Transverse colon (tissue), 4 donors: ENCODE data around the gene MKI67. TPM values are rescaled to one million over a fixed set of nuclear protein-coding genes. Genes with fewer than 3 reads are reported as not detected.

Source experiments
- DNase-seq: peaks from one replicate; pipeline ENCODE4 v3.0.0-alpha.2; 2019
- H3K27ac ChIP-seq, 4 donors: fragments of 200-600 bp; sonication (generic); 2 replicates each; pipeline ENCODE4 v1.5.1; 2016 to 2018; ENCODE audit warnings: inconsistent platforms in 4 of 4
- H3K27me3 ChIP-seq: fragments of 200-600 bp; sonication (generic); 2 replicates; pipeline ENCODE4 v1.5.1; 2017; ENCODE audit warnings: inconsistent platforms
- H3K36me3 ChIP-seq, 4 donors: fragments of 200-600 bp; sonication (generic); 2 replicates each; pipeline ENCODE4 v1.5.1; 2017 to 2019; ENCODE audit warnings: inconsistent platforms in 4 of 4
- H3K4me1 ChIP-seq, 4 donors: fragments of 200-600 bp; sonication (generic); 2 replicates each; pipeline ENCODE4 v1.5.1; 2017 to 2020; ENCODE audit warnings: inconsistent platforms in 4 of 4
- H3K4me3 ChIP-seq, 4 donors: fragments of 200-600 bp; sonication (generic); 1 replicate in 1 of 4; 2 replicates in 3 of 4; pipeline versions ENCODE4 v1.5.1 to v1.6.1; 2017 to 2019; ENCODE audit warnings: inconsistent platforms in 4 of 4
- H3K9me3 ChIP-seq, 2 donors: fragments of 200-600 bp; sonication (generic); 2 replicates each; pipeline ENCODE4 v1.5.1; 2017 to 2019; ENCODE audit warnings: inconsistent platforms in 2 of 2
- EP300 ChIP-seq: sonication (generic); formaldehyde crosslinking; IDR thresholded peaks from one replicate; pipeline ENCODE4 v1.6.1; 2017; ENCODE audit warnings: antibody characterized with exemption, low read depth
- POLR2A ChIP-seq: fragments of 450-650 bp; IDR thresholded peaks from one replicate; pipeline ENCODE4 v1.6.1; 2016; ENCODE audit warnings: antibody characterized with exemption, mild to moderate bottlenecking, moderate library complexity
- POLR2AphosphoS5 ChIP-seq, 3 donors: sonication (generic); formaldehyde crosslinking; IDR thresholded peaks; one replicate each; pipeline ENCODE4 v1.6.1; 2016; ENCODE audit warnings: antibody characterized with exemption in 3 of 3
- WGBS, 2 donors: methylation state at CpG; one replicate each; pipeline ENCODE4 v1.1.5; 2018; ENCODE audit warnings: low coverage in 1 of 2; 5-methylcytosine and 5-hydroxymethylcytosine counted together
- in situ Hi-C, 4 donors: fragments of 200-750 bp; cut with MboI; loops; one replicate each; pipeline versions ENCODE4 v1.15.0 to v1.15.1; 2017; ENCODE audit warnings: low sequenced_read_pairs in 3 of 4, low pct_ligation_motif_present in 1 of 4, low pct_unique_long_range_greater_than_20kb in 1 of 4
- intact Hi-C: fragments of 100-400 bp; cut with DNase I; formaldehyde crosslinking; loops from one replicate; pipeline ENCODE4 v1.15.1; 2023; ENCODE audit warnings: low total_unique reads
- total RNA-seq, 4 donors: library from RNA; depleted of rRNA; stranded (reverse); fragments of >200 nt; gene quantifications; one replicate each; pipeline ENCODE4 v1.1.0, GENCODE V29; 2016
- TF ChIP-seq, protein P1 (sequence below), 5 experiments: fragments of 200-600 bp in 3 of 5; fragments of 450-650 bp in 2 of 5; sonication (generic) in 3 of 5; IDR thresholded peaks; 1 replicate in 2 of 5; 2 replicates in 3 of 5; pipeline ENCODE4 v1.5.1; 2016 to 2017; ENCODE audit warnings: antibody characterized with exemption in 5 of 5, inconsistent platforms in 3 of 5, mild to moderate bottlenecking in 2 of 5, moderate library complexity in 1 of 5

The MKI67 gene
- total RNA-seq, 4 donors from 2014 or later, result 4.5 to 40.8 (median 8.4) TPM

DNA sequence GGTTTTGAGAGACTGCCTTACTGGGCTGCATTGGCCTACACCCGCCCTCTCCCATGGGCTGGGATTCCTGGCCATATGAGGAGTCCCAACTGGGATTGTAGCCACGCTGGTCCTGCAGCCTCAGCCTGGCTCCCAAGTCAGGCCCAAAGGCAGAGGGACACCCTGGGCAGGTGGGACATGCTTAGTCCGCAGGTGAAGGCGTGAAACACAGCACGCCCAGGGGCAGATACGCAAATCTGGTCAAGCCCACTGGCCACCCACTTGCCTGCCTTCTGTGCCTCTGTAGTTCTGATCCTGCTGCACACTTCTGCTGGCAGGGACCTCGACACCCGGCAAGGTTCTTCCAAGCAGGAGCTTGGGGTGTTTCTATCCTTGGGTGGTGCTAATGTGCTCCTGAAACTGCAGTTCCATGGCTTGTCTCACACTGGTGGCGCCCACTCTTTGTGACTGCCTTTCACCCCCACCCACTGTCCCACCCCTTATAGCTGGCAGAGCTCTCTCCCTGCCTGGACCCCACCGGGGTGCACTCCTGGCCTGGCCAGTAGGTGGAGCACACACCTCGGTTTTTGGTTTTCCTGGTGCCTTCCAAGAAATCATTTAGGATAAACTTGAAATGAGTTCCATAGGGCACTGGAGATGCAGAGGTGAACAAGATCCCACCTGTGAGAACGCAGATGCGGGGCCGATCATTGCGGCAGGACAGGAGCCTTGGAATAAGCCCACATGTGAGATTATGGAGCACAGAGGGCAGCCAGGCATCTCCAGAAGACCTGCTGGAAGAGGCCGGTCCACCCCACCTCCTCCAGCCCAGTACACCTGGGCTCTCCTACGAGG is 47.9 kb downstream of the MKI67 start:
- Histone ChIP-seq H3K9me3 (no peaks in the 10 kb centered on the region), H3K4me3 (no peak overlapping the region), H3K27me3 (no peaks in the 10 kb centered on the region), H3K27ac (no peak overlapping the region), H3K4me1 (no peaks in the 10 kb centered on the region), H3K36me3 (peaks cover 0 to 40% (median 3%) of the 10 kb centered on the region in 4 donors)
- intact Hi-C loops, result no loop called here
- DNase-seq, result peak; percentile 41
- 20 to 72% methylated on average over 3 to 13 of the region's 17 CpGs for WGBS, 2 donors
- TF ChIP-seq POLR2A (no peak), POLR2AphosphoS5 (IDR thresholded peaks at IDR 0.05) (no peak), EP300 (no peak)
- TF ChIP-seq, protein P1, sequence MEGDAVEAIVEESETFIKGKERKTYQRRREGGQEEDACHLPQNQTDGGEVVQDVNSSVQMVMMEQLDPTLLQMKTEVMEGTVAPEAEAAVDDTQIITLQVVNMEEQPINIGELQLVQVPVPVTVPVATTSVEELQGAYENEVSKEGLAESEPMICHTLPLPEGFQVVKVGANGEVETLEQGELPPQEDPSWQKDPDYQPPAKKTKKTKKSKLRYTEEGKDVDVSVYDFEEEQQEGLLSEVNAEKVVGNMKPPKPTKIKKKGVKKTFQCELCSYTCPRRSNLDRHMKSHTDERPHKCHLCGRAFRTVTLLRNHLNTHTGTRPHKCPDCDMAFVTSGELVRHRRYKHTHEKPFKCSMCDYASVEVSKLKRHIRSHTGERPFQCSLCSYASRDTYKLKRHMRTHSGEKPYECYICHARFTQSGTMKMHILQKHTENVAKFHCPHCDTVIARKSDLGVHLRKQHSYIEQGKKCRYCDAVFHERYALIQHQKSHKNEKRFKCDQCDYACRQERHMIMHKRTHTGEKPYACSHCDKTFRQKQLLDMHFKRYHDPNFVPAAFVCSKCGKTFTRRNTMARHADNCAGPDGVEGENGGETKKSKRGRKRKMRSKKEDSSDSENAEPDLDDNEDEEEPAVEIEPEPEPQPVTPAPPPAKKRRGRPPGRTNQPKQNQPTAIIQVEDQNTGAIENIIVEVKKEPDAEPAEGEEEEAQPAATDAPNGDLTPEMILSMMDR (IDR thresholded peaks at IDR 0.05), result peak; percentile 59 to 72 (median 69)
- in situ Hi-C loops, result loop anchor here in 1 of 4 donors (10.0 kb wide), 2 partner anchors 66 to 174 kb away; partner anchors contain the start of gene PTPRE

DNA sequence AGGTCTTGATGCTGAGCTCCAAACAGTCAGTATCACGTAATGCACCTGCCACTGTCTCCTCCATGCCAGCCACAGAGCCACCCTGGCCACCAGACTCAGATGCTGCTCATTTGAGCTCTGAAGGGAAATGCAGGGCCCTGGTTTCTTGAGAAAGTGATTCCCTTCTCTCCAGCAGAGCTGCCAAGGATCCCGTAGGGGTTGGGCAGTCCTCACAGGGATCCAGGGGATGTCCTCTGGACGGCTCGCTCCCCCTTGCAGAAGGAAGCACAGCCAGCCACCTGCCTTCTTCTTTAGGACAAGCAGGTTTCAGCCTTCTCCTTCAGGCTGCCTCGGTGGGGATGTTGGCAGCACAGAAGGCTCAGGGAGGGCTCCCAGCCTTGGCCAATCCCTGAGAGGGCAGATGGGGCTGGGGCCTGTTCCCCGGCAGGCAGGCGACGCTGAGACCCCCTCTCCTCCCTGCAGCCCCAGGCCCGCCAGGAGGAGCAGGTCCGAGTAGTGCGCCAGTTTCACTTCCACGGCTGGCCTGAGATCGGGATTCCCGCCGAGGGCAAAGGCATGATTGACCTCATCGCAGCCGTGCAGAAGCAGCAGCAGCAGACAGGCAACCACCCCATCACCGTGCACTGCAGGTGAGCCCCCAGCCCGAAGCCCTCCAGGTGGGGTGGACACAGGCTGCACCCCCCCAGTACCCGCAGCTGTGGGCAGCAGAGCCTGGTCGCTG is 48.9 kb downstream of the MKI67 start:
- no peak for DNase-seq
- peaks cover 0 to 40% (median 3%) of the 10 kb centered on the region in 4 donors for H3K36me3 ChIP-seq
- in situ Hi-C loops (loop anchor here in 1 of 4 donors (10.0 kb wide), 2 partner anchors 67 to 173 kb away; partner anchors contain the start of gene PTPRE), intact Hi-C loops (no loop called here)
- 92% methylated on average over 14 of the region's 21 CpGs; no CpG with 5 or more reads in 1 of the 2 donors for WGBS, 2 donors
- no peak overlapping the region for H3K4me3 ChIP-seq
- H3K27me3 ChIP-seq, result no peaks in the 10 kb centered on the region
- no peaks in the 10 kb centered on the region for H3K4me1 ChIP-seq
- H3K27ac ChIP-seq, result no peak overlapping the region
- no peaks in the 10 kb centered on the region for H3K9me3 ChIP-seq
- no peak for TF ChIP-seq POLR2A
- TF ChIP-seq, protein P1 (IDR thresholded peaks at IDR 0.05), result no peak

DNA sequence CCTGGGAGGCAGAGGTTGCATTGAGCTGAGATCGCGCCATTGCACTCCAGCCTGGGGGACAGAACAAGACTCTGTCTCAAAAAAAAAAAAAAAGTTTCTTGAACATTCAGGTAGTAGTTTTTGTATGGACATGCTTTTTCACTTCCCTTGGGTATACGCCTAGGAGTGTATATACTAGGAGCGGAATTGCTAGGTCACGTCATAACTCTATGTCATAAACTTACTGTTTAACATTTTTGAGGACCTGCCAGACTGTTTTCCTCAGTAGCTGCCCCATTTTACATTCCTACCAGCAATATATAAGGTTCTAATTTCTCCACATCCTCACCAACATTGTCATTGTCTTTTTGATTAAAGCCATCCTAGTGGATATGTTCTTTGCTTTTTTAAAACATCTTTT is 51.6 kb downstream of the MKI67 start:
- Histone ChIP-seq H3K27ac (no peak overlapping the region), H3K4me1 (no peaks in the 10 kb centered on the region), H3K4me3 (no peak overlapping the region), H3K27me3 (no peaks in the 10 kb centered on the region), H3K9me3 (no peaks in the 10 kb centered on the region), H3K36me3 (peaks cover 0 to 46% (median 3%) of the 10 kb centered on the region in 4 donors)
- intact Hi-C loops, result no loop called here
- in situ Hi-C loops, result loop anchor here in 1 of 4 donors (10.0 kb wide), 2 partner anchors 70 to 170 kb away; partner anchors contain the start of gene PTPRE
- WGBS, 2 donors, result 73 to 94% methylated on average over 3 to 5 of the region's 5 CpGs
- DNase-seq, result no peak
- TF ChIP-seq EP300 (no peak), POLR2A (no peak), POLR2AphosphoS5 (IDR thresholded peaks at IDR 0.05) (no peak)
- TF ChIP-seq, protein P1 (IDR thresholded peaks at IDR 0.05), result no peak

DNA sequence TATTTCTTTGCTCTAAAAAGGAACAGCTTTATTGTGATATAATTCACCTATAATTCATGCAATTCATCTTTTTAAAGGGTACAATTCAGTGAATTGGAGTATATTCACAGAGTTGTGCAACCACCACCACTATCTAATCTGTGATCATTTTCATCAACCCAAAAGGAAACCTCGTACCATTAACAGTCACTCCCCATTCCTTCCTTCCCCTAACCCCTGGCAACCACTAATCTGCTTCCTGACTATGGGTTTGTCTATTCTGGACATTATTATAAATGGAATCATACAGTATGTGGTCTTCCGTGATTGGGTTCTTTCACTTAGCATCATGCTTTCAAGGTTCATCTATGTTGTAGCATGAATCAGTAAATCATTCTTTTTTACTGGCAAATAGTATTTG is 52.3 kb downstream of the MKI67 start:
- in situ Hi-C loops, result loop anchor here in 1 of 4 donors (10.0 kb wide), 2 partner anchors 71 to 169 kb away; partner anchors contain the start of gene PTPRE
- H3K27ac ChIP-seq, result no peak overlapping the region
- intact Hi-C loops, result no loop called here

More for the DNA sequence above, 52.3 kb downstream of the MKI67 start:
- no peak for TF ChIP-seq EP300
- TF ChIP-seq POLR2AphosphoS5 (IDR thresholded peaks at IDR 0.05), result no peak
- no peak for TF ChIP-seq POLR2A
- TF ChIP-seq, protein P1 (IDR thresholded peaks at IDR 0.05), result no peak
- WGBS, 2 donors, result 85 to 92% methylated on average over 2 of the region's 2 CpGs
- no peaks in the 10 kb centered on the region for H3K9me3 ChIP-seq
- no peaks in the 10 kb centered on the region for H3K4me1 ChIP-seq
- H3K4me3 ChIP-seq, result no peak overlapping the region
- DNase-seq, result no peak
- peaks cover 0 to 43% (median 3%) of the 10 kb centered on the region in 4 donors for H3K36me3 ChIP-seq
- no peaks in the 10 kb centered on the region for H3K27me3 ChIP-seq
